KMS-11 (cell line): ENCODE results near the gene GALNT9.

ENCODE experiments used
- H2AFZ ChIP-seq: fragments of 200-600 bp; sonication (generic); 2 replicates; pipeline ENCODE4 v1.6.1; 2016; ENCODE audit warnings: antibody characterized with exemption, mixed run types, low read depth
- H3K27ac ChIP-seq: fragments of 200-600 bp; sonication (generic); 2 replicates; pipeline ENCODE4 v1.6.1; 2016; ENCODE audit warnings: mild to moderate bottlenecking, mixed run types
- H3K27me3 ChIP-seq: fragments of 200-600 bp; sonication (generic); 2 replicates; pipeline ENCODE4 v1.6.1; 2017; ENCODE audit warnings: mild to moderate bottlenecking, low read depth, mixed run types, moderate library complexity; ENCODE audit not compliant: insufficient read depth
- H3K36me3 ChIP-seq: fragments of 200-600 bp; sonication (generic); 2 replicates; pipeline ENCODE4 v1.6.1; 2017; ENCODE audit warnings: mild to moderate bottlenecking, mixed run types; ENCODE audit not compliant: insufficient read depth
- H3K4me1 ChIP-seq: fragments of 200-600 bp; sonication (generic); 2 replicates; pipeline ENCODE4 v1.6.1; 2016; ENCODE audit warnings: mild to moderate bottlenecking, low read depth, mixed run types; ENCODE audit not compliant: poor library complexity, severe bottlenecking
- H3K4me2 ChIP-seq: fragments of 200-600 bp; sonication (generic); 2 replicates; pipeline ENCODE4 v1.7.0; 2016; ENCODE audit warnings: mild to moderate bottlenecking, mixed run types
- H3K4me3 ChIP-seq: fragments of 200-600 bp; sonication (generic); IDR thresholded peaks from 2 replicates; pipeline ENCODE4 v1.6.1; 2017; ENCODE audit warnings: low read depth, low read length, mixed read lengths; ENCODE audit not compliant: insufficient read depth
- H3K79me2 ChIP-seq: fragments of 200-600 bp; sonication (generic); 2 replicates; pipeline ENCODE4 v1.6.1; 2016; ENCODE audit warnings: low read depth, mixed run types; ENCODE audit not compliant: insufficient read depth
- H3K9ac ChIP-seq: fragments of 200-600 bp; sonication (generic); 2 replicates; pipeline ENCODE4 v1.6.1; 2016; ENCODE audit warnings: mild to moderate bottlenecking, mixed run types
- H4K20me1 ChIP-seq: fragments of 200-600 bp; sonication (generic); 2 replicates; pipeline ENCODE4 v1.6.1; 2016; ENCODE audit warnings: mild to moderate bottlenecking, mixed run types; ENCODE audit not compliant: insufficient read depth
- TF ChIP-seq, protein P1 (sequence below): fragments of 200-600 bp; sonication (generic); conservative IDR thresholded peaks from 2 replicates; pipeline ENCODE4 v1.6.1; 2017; ENCODE audit warnings: low read depth, mild to moderate bottlenecking, antibody characterized with exemption, low read length, moderate library complexity, mixed read lengths

GALNT9 gene

DNA sequence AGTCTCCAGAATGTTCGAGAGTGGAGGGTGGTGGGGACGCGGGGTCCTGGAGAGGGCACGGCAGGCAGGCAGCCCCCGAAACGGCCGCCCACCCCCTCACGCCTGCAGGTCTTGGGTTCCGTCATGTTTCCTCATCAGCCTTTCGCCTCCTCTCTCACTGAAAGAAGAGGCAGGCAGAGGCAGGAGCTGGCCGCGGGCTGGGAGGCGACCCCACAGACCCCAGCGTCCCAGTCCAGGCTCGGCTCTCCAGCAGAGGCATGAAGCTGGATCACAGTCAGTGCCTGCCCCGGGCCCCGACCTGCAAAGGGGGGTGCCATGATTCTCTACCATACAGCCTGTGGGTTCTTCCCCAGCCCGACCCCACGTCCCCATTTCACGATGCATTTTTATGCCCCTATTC, 13.4 kb downstream of the GALNT9 start:
- Histone ChIP-seq H3K4me2 (no peak overlapping the region), H3K36me3 (no peaks in the 10 kb centered on the region), H3K27me3 (no peaks in the 10 kb centered on the region; the same call in 1 of the 2 replicates), H3K4me3 (no peak overlapping the region), H3K79me2 (no peaks in the 10 kb centered on the region), H2AFZ (no peak overlapping the region), H3K4me1 (no peaks in the 10 kb centered on the region), H3K27ac (no peak overlapping the region), H4K20me1 (no peaks in the 10 kb centered on the region), H3K9ac (no peak overlapping the region)
- TF ChIP-seq, protein P1, sequence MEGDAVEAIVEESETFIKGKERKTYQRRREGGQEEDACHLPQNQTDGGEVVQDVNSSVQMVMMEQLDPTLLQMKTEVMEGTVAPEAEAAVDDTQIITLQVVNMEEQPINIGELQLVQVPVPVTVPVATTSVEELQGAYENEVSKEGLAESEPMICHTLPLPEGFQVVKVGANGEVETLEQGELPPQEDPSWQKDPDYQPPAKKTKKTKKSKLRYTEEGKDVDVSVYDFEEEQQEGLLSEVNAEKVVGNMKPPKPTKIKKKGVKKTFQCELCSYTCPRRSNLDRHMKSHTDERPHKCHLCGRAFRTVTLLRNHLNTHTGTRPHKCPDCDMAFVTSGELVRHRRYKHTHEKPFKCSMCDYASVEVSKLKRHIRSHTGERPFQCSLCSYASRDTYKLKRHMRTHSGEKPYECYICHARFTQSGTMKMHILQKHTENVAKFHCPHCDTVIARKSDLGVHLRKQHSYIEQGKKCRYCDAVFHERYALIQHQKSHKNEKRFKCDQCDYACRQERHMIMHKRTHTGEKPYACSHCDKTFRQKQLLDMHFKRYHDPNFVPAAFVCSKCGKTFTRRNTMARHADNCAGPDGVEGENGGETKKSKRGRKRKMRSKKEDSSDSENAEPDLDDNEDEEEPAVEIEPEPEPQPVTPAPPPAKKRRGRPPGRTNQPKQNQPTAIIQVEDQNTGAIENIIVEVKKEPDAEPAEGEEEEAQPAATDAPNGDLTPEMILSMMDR = no peak

DNA sequence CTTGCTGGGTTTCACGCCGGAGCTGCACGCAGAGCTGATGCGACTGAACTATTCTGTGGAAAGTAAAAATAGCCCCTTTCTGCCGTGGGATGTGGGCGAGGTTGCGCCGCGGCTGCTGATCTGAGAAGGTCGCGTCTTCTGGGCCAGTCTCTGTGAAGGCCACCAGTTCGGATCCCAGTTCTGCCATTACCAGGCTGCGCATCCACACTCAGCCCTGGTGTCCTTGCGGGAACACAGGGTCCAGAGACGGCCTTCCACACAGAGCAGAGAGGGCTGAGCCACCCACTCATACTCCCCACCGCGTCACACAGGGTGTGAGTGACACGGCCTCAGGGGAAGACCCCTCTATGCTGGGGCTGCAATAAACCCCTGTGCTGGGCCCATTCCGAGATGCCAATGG, 13.9 kb downstream of the GALNT9 start:
- Histone ChIP-seq H3K4me3 (no peak overlapping the region), H2AFZ (no peak overlapping the region), H3K27me3 (no peaks in the 10 kb centered on the region; the same call in 1 of the 2 replicates), H3K27ac (no peak overlapping the region), H4K20me1 (no peaks in the 10 kb centered on the region), H3K79me2 (no peaks in the 10 kb centered on the region), H3K4me1 (no peaks in the 10 kb centered on the region), H3K36me3 (no peaks in the 10 kb centered on the region), H3K4me2 (no peak overlapping the region), H3K9ac (no peak overlapping the region)
- TF ChIP-seq, protein P1 = no peak

DNA sequence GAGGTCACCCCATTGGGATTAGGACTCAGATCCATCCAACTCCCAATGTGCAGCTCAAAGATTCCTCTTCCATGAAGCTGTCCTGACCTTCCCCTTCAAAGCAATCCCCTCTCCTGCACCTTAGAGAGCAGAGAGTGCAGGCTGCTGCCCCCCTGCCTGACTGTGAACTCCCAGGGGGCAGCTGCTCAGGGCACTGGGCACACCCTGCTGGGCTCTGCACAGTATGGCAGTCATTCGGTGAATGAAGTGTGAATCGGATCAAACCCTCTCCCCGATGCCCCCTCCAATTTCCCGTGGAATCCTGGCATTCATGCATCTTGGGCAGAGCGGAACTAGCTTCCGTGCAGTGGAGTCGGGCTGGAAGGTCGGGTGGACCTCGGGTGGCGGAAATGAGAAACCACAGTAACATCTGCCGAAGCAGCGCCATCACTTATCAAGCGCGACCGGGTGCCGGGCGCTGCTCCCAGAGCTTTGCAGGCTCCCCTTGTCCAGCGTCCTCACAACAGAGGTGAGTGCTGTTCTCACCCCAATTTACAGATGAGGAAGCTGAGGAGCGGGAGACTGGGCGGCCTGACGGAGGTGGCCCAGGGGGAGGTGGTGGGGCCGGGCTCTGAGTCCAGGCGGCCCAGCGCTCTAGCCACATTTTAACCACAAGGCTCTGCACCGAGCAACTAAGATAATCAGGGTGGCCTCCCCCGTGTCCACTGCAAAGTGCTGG, 14.7 kb downstream of the GALNT9 start:
- Histone ChIP-seq H3K27ac (no peak overlapping the region), H3K9ac (no peak overlapping the region), H3K4me1 (no peaks in the 10 kb centered on the region), H3K36me3 (no peaks in the 10 kb centered on the region), H3K4me2 (no peak overlapping the region), H3K27me3 (no peaks in the 10 kb centered on the region; the same call in 1 of the 2 replicates), H3K4me3 (no peak overlapping the region), H3K79me2 (no peaks in the 10 kb centered on the region), H4K20me1 (no peaks in the 10 kb centered on the region), H2AFZ (no peak overlapping the region)
- TF ChIP-seq, protein P1 = no peak

DNA sequence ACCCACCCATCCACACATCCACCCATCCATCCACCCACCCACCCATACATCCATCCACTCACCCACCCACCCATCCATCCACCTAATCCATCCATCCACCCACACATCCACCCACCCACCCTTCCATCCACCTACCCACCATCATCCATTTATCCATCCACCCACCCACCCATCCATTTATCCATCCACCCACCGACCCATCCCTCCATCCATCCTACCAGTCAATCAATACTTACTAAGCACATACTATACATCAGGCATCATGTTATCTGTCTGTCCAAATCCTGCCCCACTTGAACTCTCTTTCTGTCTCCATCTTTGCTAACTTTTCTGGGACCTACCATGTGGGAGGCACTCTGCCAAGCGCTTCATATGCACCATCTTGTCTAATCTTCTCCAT, 15.4 kb downstream of the GALNT9 start:
- no peaks in the 10 kb centered on the region for H3K36me3 ChIP-seq
- no peaks in the 10 kb centered on the region for H3K4me1 ChIP-seq
- no peaks in the 10 kb centered on the region; the same call in 1 of the 2 replicates for H3K27me3 ChIP-seq
- no peaks in the 10 kb centered on the region for H4K20me1 ChIP-seq
- H3K27ac ChIP-seq = no peak overlapping the region
- H3K9ac ChIP-seq = no peak overlapping the region
- no peak overlapping the region for H3K4me3 ChIP-seq
- H3K79me2 ChIP-seq = no peaks in the 10 kb centered on the region
- TF ChIP-seq, protein P1 = no peak
- H2AFZ ChIP-seq = no peak overlapping the region
- H3K4me2 ChIP-seq = no peak overlapping the region
